Measurements from ENCODE around the gene CYB561. TPM values are rescaled to one million over a fixed set of nuclear protein-coding genes. Genes with fewer than 3 reads are reported as not detected.

Gene CYB561
- total and polyA plus RNA-seq, 2 of the 4 experiments (the other 2 are of a cell fraction), result 2.5 to 3.0 TPM

DNA sequence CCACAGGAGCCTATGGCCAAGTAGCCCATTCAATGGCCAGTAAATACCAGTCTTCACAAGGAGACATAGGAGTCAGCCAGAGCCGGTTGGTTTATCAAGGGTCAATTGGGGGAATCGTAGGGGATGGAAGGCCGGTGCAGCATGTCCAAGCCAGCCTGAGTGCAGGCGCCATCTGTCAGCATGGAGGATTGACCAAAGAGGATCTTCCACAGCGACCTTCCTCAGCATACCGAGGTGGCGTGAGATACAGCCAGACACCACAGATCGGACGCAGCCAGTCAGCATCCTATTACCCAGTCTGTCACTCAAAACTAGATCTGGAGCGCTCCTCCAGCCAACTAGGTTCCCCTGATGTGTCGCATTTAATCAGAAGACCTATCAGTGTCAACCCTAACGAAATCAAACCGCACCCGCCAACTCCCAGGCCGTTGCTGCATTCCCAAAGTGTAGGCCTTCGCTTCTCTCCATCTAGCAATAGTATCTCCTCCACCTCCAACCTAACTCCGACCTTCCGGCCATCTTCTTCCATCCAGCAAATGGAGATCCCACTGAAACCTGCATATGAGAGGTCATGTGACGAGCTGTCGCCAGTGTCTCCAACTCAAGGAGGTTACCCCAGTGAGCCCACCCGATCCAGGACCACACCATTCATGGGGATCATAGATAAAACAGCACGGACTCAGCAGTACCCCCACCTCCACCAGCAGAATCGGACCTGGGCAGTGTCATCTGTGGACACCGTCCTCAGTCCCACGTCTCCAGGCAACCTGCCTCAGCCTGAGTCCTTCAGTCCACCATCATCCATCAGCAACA lies 25.0 kb downstream of the CYB561 start (continued):
- TF ChIP-seq CHD1 (IDR thresholded peaks at IDR 0.05; ENCODE audit: low read depth, low read length), result no peak
- no peak for TF ChIP-seq MAFK (IDR thresholded peaks at IDR 0.05; ENCODE audit: low read depth, low read length)
- TF ChIP-seq BHLHE40 (IDR thresholded peaks at IDR 0.05; ENCODE audit: low read depth, low read length), result no peak
- TF ChIP-seq MXI1 (IDR thresholded peaks at IDR 0.05; ENCODE audit: borderline replicate concordance, low read depth, low read length), result no peak
- TF ChIP-seq MAZ (IDR thresholded peaks at IDR 0.05; ENCODE audit: borderline replicate concordance, low read depth, low read length), result no peak
- no peak for TF ChIP-seq POLR2A (IDR thresholded peaks at IDR 0.05; ENCODE audit: low read depth, low read length)

Measured in IMR-90 (cell line).